Psoas muscle (tissue), 8 donors: ENCODE results near the gene RGS9BP. TPM values are rescaled to one million over a fixed set of nuclear protein-coding genes. Genes with fewer than 3 reads are reported as not detected.

ENCODE experiments used
- ATAC-seq, 4 donors: fragments of 200-7000 bp; cut with Tn5 transposase; one replicate each; pipeline ENCODE4 v1.9.1; 2020; ENCODE audit warnings: moderate library complexity in 3 of 4, mild to moderate bottlenecking in 2 of 4
- DNase-seq, 2 donors: peaks; one replicate each; pipeline ENCODE4 v3.0.0-alpha.2; 2020
- H3K27ac ChIP-seq: fragments of 200-600 bp; one replicate; pipeline ENCODE4 v1.8.0; 2022
- H3K27me3 ChIP-seq, 3 donors: fragments of 200-600 bp in 1 of 3; one replicate each; pipeline versions ENCODE4 v1.6.1 to v1.8.0; 2013 to 2022; ENCODE audit warnings: low read length in 2 of 3, mild to moderate bottlenecking in 2 of 3, moderate library complexity in 1 of 3; ENCODE audit not compliant: insufficient read depth in 3 of 3
- H3K36me3 ChIP-seq, 2 donors: fragments of 200-600 bp in 1 of 2; one replicate each; pipeline versions ENCODE4 v1.6.1 to v1.8.0; 2013 to 2022; ENCODE audit warnings: low read depth in 1 of 2, mild to moderate bottlenecking in 1 of 2, moderate library complexity in 1 of 2; ENCODE audit not compliant: insufficient read depth in 1 of 2
- H3K4me1 ChIP-seq: fragments of 200-600 bp; one replicate; pipeline ENCODE4 v1.8.0; 2022
- H3K4me3 ChIP-seq: fragments of 200-600 bp; one replicate; pipeline ENCODE4 v1.8.0; 2022; ENCODE audit warnings: mild to moderate bottlenecking
- H3K9me3 ChIP-seq: fragments of 200-600 bp; one replicate; pipeline ENCODE4 v1.8.0; 2022
- WGBS, 3 donors: extraction: QIAGEN DNeasy Blood & Tissue Kit; methylation state at CpG; one replicate each; pipeline versions ENCODE4 v1.1.6 to v1.1.7; 2013; 5-methylcytosine and 5-hydroxymethylcytosine counted together
- intact Hi-C, 2 donors: fragments of 100-400 bp; cut with DNase I; formaldehyde crosslinking; loops; one replicate each; pipeline versions ENCODE4 v1.11.0 to v1.14.2; 2022
- polyA plus RNA-seq, 3 donors: library from polyadenylated mRNA; stranded (reverse); fragments of 200-250 nt; gene quantifications; one replicate each; pipeline ENCODE4 v1.2.3, GENCODE V29; 2013
- total RNA-seq, 4 donors: library from RNA; stranded (reverse); fragmentation: NEBNext Ultra II Directional in 2 of 4; extraction: Animal tissue kit (Norgen Biotek cat#: 25700) in 2 of 4; gene quantifications; one replicate each; pipeline versions ENCODE4 v1.2.1 to v1.2.4, GENCODE V29; 2021 to 2023
- TF ChIP-seq, protein P1 (sequence below): fragments of 200-600 bp; IDR thresholded peaks from one replicate; pipeline ENCODE4 v1.8.0; 2022; ENCODE audit warnings: antibody characterized with exemption
- donor health status: healthy with polysubstance abuse.
- donor health status: DM: no; HTN: no; CAD: no; lungs with moderate emphysema.
- donor health status: Bipolar disorder and iron deficiency.
- donor health status: healthy.
- donor health status: DM: yes; HTN: yes; CAD: no.
- donor health status: DM: no; HTN: no; CAD: no.
- donor health status: DM: no; HTN: no; CAD: no.
- donor health status: DM: yes; HTN: yes; CAD: no.

The RGS9BP gene
- total and polyA plus RNA-seq, 7 donors: 0.10 to 8.2 (median 3.8) TPM

DNA sequence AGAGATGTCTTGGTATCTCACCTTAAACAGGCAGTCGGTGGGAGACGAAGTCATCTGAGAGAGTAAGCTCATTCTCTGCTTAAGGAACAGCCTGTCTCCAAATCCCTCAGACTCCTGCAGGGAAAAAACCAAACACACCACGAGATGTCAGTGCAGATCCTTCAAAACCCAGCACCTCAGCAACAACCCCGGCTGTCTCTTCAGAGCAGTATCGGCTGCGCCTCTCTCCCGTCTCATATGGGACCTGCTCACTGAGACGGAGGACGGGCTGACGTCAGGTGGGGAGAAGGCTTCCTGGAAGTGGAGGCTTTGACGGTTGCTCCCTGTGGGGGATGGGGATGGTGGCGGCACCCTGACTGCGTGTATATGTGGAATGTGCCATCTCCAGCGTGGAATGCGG is 44.3 kb upstream of the RGS9BP start:
- H3K9me3 ChIP-seq: no peaks in the 10 kb centered on the region
- intact Hi-C loops: no loop called here
- no peaks in the 10 kb centered on the region for H3K4me1 ChIP-seq
- ATAC-seq: peak in 2 of 4 donors; percentile 30 to 34
- DNase-seq: no peak
- WGBS, 3 donors: 88 to 93% (median 89%) methylated on average over 15 of the region's 15 CpGs
- no peak overlapping the region for H3K27ac ChIP-seq
- TF ChIP-seq, protein P1, sequence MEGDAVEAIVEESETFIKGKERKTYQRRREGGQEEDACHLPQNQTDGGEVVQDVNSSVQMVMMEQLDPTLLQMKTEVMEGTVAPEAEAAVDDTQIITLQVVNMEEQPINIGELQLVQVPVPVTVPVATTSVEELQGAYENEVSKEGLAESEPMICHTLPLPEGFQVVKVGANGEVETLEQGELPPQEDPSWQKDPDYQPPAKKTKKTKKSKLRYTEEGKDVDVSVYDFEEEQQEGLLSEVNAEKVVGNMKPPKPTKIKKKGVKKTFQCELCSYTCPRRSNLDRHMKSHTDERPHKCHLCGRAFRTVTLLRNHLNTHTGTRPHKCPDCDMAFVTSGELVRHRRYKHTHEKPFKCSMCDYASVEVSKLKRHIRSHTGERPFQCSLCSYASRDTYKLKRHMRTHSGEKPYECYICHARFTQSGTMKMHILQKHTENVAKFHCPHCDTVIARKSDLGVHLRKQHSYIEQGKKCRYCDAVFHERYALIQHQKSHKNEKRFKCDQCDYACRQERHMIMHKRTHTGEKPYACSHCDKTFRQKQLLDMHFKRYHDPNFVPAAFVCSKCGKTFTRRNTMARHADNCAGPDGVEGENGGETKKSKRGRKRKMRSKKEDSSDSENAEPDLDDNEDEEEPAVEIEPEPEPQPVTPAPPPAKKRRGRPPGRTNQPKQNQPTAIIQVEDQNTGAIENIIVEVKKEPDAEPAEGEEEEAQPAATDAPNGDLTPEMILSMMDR: no peak
- peaks cover 0 to 92% of the 10 kb centered on the region in 2 donors for H3K36me3 ChIP-seq
- no peaks in the 10 kb centered on the region for H3K27me3 ChIP-seq
- H3K4me3 ChIP-seq: no peak overlapping the region

DNA sequence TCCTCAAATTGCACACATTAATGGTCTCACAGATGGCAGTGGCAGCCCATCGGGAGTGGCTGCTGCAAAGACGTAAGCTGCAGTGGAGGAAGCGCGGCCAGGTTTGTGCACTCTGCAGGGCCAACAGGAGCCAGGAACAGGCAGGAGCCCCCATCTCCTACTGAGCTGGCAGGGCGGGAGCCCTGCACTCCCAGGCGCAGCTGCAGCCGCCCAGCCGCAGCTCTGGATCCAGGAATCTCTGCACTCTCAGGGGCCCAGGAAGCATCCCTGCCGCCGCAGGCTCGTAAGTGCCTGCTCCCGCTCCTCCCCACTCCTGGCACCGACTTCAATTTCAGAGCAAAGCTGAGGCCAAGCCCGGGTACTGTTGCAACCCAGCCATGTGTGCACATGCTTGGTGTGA is 38.2 kb upstream of the RGS9BP start:
- TF ChIP-seq, protein P1: no peak
- H3K4me1 ChIP-seq: no peaks in the 10 kb centered on the region
- H3K4me3 ChIP-seq: no peak overlapping the region
- peaks cover 0 to 94% of the 10 kb centered on the region in 2 donors for H3K36me3 ChIP-seq
- intact Hi-C loops: no loop called here
- WGBS, 3 donors: 84 to 91% (median 86%) methylated on average over 14 of the region's 14 CpGs
- ATAC-seq: no peak
- H3K27me3 ChIP-seq: no peaks in the 10 kb centered on the region
- no peak for DNase-seq
- no peak overlapping the region for H3K27ac ChIP-seq
- no peaks in the 10 kb centered on the region for H3K9me3 ChIP-seq

DNA sequence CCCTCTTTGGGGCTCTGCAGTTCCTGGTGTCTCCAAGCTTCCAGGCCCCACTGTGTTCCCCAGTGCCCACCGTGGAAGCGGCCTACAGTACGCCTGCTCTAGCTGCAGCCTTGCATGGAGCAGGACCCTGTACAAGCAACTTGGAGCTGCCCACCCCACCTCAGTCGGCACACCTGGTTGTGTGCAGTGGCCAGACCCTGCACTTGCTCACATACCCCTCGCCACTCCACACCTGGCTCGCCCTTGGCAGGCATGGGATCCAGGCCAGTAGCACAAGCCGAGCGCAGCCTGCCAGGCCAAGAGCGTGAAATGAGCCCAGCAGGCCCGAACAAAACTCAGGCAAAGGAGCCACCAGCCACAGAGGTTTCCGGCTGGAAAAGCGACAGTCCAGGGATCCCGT is 37.0 kb upstream of the RGS9BP start:
- TF ChIP-seq, protein P1: no peak
- Histone ChIP-seq H3K36me3 (peaks cover 0 to 95% of the 10 kb centered on the region in 2 donors), H3K9me3 (no peaks in the 10 kb centered on the region), H3K27me3 (no peaks in the 10 kb centered on the region), H3K4me3 (no peak overlapping the region), H3K27ac (no peak overlapping the region), H3K4me1 (no peaks in the 10 kb centered on the region)
- 93 to 97% (median 94%) methylated on average over 13 of the region's 13 CpGs for WGBS, 3 donors
- intact Hi-C loops: no loop called here
- DNase-seq (no peak), ATAC-seq (no peak)

DNA sequence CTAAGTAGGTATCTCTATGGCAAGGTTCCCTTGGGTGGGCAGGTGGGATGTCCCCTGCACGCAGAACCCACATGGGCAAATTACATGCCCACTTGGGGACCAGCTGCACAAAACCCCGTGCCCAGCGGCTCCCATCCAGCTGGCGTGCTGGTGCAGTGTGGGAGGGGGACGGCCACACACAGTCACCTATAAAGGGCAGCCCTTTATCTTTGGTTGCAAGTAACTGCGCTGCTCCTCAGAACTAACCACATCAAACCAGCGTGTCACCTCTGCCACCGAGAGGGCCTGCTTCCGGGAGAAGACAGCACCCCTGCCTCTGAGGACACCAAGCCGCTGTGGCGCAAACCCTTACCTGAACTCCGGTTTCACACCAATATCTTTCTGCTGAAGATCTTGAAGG is 32.9 kb upstream of the RGS9BP start:
- no peak overlapping the region for H3K27ac ChIP-seq
- peaks cover 0 to 95% of the 10 kb centered on the region in 2 donors for H3K36me3 ChIP-seq
- 82 to 93% (median 85%) methylated on average over 12 of the region's 12 CpGs for WGBS, 3 donors
- TF ChIP-seq, protein P1: no peak
- no peaks in the 10 kb centered on the region for H3K9me3 ChIP-seq
- no peaks in the 10 kb centered on the region for H3K27me3 ChIP-seq
- no peak overlapping the region for H3K4me3 ChIP-seq
- H3K4me1 ChIP-seq: no peaks in the 10 kb centered on the region
- DNase-seq (no peak), ATAC-seq (no peak)
- intact Hi-C loops: no loop called here

DNA sequence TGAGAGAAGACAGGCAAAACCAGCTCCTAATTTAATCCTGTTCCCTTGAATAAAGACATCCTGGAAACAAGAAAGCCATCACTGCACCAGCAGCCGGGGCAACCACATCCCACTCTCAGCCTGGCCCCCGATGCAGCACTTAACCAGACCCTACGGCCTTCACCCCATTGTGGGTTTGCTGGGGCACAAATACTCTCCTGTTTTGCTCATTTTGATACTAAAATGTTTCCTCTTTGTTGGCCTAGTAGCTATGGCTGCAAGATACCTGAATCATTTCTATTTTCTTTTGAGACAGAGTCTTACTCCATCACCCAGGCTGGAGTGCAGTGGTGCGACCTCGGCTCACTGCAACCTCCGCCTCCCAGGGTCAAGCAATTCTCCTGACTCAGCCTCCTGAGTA is 29.1 kb upstream of the RGS9BP start:
- Histone ChIP-seq H3K27ac (no peak overlapping the region), H3K27me3 (no peaks in the 10 kb centered on the region), H3K9me3 (no peaks in the 10 kb centered on the region), H3K4me3 (no peak overlapping the region), H3K36me3 (peaks cover 0 to 77% of the 10 kb centered on the region in 2 donors), H3K4me1 (peaks cover 5% of the 10 kb centered on the region)
- TF ChIP-seq, protein P1: no peak
- no peak for ATAC-seq
- 96 to 98% (median 97%) methylated on average over 6 of the region's 6 CpGs for WGBS, 3 donors
- no peak for DNase-seq
- intact Hi-C loops: loop anchor here in 1 of 2 donors (5.0 kb wide), 1 partner anchor 49 kb away; no protein-coding TSS in a partner anchor
